Stimulated activated CD8-positive, alpha-beta memory T cell treated with anti-CD3 and anti-CD28 coated beads, Interleukin-12 subunit alpha, Interleukin-12 subunit beta, amount 100 ng/mL, for 1 hour (primary cell): ENCODE results near the gene DNTT.

Source experiments
- DNase-seq: peaks from one replicate; pipeline ENCODE4 v3.0.0-alpha.2; 2020; ENCODE audit warnings: low read depth

DNTT gene

DNA sequence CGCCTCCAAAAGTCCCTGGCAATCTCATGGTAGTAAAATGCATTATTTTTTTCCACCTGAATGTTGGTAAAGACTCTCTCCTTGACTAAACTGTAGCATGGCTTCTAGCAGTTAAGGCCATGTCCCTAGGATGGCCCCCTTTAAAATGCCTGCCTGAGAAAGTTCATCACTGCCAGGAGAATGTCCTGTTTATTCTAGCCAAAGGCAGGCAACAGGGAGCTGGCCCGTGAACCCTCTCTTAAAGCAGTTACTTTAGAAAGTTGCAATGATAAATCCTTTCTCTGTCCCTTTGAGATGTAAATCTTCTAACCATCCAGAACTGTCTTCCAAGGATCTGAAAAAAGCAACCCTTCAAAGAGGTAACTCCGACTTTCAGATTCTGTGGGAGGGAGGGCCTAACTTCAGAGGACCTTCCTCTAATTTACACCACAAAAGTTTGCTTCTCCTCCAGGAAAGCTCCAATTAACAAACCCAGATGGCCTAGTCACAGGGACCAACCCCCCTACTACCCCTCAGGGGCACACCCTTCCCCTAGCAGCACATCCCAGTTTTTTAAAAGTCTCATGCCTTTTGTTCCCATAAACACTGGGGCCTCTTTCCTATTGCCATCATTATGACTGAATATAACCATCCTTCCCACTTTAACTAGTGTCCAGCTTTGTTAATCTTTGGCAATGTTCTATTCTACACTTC lies 5.5 kb downstream of the DNTT start:
- no peak for DNase-seq

DNA sequence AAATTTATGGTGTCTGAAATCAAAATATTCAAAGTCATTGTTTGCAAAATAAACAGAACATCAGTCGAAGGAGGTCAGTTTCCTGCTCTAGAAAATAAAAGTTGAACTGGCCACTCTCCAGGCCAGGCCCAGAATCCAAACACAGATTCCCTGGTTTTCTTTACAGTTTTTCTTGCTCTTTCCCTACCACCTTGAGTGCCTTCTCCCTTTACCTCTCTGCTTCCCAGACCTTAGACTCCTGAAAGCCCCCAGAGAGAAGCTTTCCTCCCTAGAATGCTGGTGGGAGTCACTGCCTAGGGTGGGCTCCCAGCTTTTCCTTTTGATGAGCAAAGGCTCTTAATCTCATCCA lies 6.1 kb downstream of the DNTT start:
- no peak for DNase-seq

- no peak for DNase-seq
Measured at GRCh38 chr10:96311180-96311715, 7.0 kb downstream of the DNTT start.

DNA sequence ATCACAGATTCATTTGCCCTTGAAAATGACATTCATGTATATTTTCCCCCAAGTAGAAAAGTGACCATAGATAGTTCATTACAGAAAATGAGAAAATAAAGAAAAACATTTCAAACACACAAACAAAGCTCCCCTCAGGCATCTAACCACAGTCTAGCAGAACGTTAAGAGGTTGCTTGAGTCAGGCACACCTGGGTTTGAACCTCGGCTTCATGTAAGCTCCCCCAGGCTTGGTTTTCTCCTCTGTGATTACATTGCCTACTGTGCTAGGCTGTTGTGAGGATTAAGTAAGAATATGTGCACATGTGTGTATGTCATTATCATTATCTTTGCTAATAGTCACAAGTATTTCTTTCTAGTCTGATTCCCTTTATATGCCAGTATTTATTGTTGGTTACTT lies 9.1 kb downstream of the DNTT start:
- no peak for DNase-seq

DNA sequence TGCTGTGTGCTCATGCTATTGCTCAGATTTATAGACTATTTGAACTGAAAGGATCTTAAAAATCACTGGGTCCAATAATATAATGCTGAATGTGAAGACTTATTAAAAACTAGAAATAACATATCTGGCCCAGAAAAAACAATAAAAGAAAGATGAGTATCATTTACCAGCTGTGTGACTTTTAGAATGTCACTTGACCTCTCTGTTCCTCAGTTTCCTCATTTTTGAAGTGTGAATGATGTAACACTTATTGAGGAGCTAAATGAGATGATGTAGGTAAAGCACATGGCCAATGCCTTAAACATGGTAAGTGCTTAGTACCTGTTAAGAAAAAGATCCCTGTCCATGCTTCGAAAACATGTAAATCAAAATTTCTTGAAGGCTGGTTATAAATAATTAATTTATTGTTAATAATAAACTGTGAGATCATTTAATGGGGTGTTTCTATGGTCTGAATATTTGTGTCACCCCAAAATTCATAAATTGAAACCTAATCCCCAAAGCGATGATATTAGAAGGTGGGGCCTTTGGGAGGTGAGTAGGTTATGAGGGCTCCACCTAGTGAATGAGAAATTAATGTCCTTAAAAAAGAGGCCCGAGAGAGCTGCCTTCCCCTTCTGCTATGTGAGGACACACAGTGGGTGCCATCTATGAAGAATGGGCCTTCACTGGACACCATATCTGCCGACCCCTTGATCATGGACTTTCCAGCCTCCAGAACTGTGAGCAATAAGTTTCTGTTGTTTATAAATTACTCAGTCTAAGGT lies 13.0 kb downstream of the DNTT start:
- DNase-seq, result no peak

DNA sequence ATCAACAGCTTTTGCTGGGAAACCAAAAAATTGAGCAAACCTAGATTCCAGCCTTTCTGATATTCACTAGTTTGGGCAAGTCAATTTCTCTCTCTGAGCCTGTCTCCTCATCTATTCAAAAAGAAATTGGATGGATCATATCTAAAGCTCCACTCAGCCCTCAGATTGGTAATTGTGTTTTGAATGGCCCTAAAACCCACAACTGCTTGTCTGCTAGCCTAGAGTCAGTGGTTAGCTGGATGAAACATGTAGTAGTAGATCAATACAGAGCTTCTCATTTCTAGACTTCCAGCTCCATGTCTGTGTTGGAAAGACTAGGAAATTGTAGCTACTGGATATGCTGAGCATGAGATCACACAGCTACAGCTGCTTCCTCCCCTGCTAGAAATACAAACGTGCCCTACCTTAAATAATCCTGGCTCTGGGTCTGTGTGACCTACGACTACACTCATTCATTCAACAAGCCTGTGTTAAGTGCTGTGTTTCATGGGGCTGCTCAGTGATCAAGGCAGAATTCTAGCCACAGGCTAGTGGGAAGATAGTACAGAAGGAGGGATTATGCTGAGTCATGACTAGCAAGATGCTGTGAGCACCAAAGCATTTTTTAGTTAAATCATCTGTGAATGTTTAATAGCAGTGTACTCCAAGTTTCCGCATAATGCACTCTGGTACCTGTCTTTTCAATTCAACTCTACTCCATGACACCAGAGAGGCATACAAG lies 15.7 kb downstream of the DNTT start:
- DNase-seq, result no peak

DNA sequence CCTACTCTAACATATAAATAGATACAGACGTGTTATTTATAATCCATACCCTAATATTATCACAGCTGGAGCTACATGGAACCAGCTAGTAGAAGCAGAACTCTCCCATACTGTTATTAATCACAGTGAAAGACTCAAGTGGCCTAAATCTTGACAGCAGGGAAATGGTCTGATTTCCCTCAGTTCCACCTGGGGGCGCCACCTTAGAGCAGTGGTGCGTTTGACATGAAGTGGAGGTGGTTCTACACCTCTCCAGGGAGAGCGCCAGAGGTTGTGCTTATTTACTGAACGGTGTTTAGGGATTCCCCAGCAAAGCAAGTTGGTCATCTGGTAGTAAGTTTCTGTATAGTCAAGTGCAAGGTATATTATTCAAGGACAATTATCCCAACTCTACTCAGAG lies 17.6 kb downstream of the DNTT start:
- DNase-seq, result no peak

- DNase-seq, result no peak
Measured at GRCh38 chr10:96322275-96322674, 18.0 kb downstream of the DNTT start.

DNA sequence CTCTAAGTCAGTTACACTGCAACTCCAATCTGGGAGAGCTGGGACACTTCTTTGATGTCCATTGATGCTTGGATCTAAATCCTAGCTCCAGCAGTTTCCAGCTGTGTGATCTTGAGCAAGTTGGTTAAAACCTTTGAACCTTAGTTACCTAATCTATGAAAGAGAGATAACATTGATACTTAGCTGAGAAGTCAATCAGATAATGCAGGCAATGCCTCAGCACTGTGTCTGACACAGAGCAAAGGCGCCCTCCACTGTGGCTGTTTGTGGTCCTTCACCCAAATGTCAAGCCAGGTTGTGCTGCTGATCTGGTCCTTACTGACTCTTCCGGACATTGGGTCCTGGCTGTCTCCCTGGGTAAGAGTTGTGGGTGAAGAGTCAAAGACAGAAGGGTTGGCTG lies 20.2 kb downstream of the DNTT start:
- no peak for DNase-seq

DNA sequence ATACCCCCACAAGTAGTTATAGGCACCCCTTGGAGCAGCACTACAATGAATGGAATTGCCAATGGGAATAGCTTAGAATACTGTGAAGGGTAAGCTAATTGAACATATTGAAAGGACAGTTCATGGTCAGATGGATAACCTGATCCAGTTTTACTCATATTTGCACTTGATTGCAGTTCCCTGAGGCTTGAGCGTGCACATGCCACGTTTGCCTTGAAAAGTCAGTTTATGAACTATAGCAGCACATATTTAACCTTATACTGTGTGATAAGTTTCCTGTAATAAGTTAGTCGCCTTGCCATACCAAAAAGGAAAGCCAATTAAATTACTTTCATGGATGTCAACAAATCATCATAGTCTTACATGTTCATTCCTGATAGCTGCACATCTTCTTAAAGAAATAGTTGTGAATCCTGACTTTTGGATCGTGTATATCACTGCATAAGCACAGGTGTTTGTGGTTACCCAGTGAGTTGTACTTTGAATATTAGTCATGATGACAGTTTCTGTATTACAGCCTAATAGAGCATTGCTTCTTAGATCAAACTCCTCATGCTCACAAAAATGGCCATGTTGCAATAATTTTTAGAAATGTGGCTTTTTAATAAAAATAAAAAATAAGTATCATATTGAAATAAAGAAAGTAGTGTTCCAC lies 21.6 kb downstream of the DNTT start:
- DNase-seq, result no peak

DNA sequence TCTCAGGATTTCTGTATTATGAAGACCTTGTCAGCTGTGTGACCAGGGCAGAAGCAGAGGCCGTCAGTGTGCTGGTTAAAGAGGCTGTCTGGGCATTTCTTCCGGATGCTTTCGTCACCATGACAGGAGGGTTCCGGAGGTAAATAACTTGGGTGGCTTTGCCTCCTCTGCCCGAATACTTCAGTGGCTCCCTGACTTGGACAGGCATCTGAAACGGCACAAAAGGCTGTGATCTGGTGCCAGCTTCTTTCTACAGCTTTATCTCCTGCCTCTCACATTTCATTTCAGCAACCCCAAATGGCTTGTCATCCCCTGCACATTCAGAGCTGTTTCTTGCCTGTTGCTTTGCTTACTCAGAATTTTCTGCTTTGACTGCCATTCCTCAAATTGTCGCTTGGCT lies 23.2 kb downstream of the DNTT start:
- no peak for DNase-seq

DNA sequence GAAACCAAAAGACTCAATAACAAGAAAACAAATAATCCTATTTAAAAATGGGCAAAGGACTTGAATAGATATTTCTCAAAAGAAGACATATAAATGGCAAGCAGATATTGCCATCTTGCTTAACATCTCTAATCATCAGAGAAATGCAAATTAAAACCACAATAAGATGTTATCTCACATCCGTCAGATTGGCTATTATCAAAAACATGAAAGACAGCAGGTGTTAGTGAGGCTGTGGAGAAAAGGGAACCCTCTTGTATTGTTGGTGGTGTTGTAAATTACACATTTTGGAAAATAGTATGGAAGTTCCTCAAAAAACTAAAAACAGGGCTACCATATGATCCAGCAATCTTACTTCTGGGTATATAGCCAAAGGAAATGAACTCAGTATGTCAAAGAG lies 28.9 kb downstream of the DNTT start:
- DNase-seq, result no peak

DNA sequence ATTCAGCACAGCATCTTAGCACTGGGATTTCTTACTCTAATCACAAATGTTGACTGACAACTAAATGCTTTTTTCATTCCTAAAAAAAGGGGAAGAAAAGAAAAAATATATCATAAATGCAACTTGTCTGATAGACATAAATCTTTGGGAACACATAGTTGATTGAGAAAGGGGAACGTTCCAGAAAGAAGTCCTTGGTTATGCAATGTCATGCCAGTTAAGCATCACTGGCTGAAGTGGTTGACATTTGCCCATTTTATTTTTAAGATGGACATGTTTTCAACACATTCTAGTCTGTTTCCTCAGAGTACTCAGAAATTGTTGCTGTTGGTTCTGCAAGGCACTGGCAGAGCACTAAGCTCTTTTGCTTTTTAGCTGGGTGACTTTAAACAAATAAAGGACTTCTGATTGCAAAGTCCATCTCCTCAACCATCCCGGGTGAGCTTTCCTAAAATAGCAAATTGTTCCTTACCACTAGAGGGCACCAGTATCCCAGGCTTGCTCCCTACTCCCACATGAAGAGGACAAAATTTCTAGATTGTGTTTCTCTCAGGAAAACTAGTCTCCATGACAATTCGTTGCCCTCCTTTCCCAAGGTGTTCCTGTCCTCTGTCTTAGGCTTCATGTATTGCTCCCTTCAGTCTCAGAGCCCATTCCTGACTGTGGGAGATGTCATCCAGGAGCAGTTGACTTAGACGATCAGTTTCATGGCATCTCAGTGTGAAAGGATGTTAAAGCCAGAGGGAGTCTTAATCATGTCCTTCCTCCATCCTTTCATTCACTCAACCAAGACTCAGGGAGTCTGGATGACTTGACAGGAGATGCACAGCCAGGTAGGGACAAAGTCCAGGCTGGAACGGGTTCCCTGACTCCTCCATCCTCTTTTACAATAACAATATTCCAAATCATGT lies 30.6 kb downstream of the DNTT start:
- no peak for DNase-seq

DNA sequence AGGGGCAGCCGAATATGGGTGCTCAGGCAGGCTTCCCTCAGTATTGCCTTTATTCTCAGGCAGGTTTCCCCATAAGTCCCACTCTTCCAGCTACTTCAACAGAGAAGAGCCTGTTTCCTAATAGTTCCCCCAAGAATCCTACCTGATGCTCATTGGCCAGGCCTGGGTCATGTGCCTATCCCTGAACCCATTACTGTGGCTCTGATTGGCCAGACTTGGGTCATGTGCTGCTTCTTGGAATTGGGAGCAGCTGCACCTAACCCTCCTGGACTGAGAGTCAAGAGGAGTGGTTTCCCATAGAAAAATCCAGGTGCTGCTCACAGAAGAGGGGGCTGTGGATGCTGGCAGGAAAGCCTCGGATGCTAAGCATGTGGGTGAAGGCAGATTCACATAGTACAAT lies 32.9 kb downstream of the DNTT start:
- no peak for DNase-seq

DNA sequence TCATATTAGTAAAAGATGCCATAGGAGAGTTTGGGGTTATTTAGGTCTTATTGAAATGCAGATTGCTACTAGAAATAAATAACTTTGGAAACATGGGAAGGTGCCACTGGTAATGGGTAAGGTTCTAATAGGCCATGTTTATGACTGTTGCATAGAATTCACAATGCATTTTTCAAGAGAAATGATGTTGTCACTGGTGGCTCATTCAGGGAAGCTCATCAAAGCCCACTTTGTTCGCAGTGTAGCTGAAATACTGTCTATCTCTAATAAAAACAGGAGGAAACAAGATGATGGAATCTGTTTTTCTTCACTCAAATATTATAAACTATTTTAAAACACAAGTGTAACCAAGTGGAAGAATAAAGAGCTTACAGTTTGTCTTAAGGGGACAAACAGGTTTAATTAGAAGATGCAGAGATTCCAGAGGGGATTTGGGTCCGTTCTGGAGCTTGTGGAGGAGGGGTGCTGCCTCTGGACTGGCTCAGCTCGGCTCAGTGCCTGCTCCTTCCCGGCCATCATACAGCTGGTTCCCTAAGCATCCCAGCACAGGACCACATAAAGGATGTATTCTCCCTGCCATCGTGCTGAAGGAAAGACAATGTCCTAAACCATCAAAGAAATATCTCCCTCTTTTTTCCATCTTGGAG lies 34.2 kb downstream of the DNTT start:
- no peak for DNase-seq

DNA sequence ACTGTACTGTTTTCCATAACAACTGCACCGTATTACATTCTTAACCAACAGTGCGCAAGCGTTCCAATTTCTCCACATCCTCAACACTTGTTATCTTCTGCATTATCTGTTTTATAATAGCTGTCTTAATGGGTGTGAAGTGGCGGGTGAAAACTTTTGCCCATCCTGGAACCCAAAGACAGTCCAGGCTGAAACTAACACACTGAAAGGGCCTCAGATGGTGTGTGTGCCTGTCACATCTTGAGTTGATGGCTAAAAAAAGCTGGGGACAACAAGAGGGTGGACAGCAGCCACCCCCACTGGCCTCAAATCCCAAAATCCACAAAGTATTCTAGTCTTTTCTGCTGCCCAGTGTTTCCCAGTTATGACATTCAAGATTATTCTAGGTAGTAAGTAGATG lies 35.1 kb downstream of the DNTT start:
- no peak for DNase-seq

DNA sequence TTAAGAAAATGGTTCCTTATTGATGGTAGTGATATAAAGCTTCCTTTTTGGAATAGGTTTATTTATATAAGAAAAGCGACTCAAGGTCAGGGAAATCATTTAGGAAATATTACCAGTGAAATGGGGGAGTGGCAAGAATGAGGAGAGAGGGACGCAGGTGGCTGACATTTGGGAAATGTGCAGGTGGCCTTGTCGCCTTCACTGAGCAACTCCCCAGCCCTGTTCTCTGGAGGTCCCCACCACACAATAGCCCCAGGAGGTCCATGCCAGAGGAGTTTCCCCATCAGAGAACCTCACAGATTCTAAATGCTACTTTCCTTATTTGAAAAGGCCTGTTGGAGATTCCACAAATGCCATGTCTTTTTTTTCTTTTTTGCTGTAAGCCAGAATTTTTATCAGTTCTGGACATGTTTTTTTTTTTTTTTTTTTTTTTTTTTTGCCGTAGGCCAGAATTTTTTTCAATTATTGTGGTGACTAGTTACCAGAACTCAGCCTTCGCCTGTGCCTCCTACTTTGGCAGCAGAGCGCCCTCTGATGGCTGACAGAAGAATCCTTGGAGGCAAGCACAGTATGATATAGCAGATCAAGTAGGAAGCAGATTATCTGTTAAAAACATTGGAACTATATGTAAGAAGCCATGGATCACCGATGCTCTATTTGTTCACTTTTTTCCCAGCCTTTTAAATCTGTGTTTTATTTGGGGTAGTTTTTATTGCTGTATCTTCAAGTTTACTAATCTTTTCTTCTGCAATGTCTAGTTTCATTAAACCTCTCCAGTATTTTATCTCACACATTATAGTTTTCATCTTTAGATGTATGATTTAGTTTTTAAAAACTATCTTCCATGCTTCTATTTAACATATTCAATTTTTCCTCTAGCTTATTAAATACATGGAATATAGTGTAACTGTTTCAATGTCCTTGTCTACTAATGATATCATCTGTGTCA lies 36.0 kb downstream of the DNTT start:
- peak; percentile 12 for DNase-seq

- DNase-seq, result no peak
Measured at GRCh38 chr10:96341219-96342182, 37.3 kb downstream of the DNTT start.

GRCh38 chr10:96342402-96342801 lies 38.2 kb downstream of the DNTT start:
- DNase-seq, result no peak
